SKM-1 treated with dmso at 0.1 percent for 144 hours (cell line): ENCODE results near the gene GSTA2.
"Not testable (repeated sequence)": the region's sequence is repeated elsewhere in the genome, so short reads cannot be mapped to it uniquely, and the experiment has no call there.

Source experiments
- DNase-seq: peaks from one replicate; lab custom pipeline; 2025; ENCODE audit not compliant: unreplicated experiment; lab: John Stamatoyannopoulos, UW

GSTA2 gene

GRCh38 chr6:52726193-52726542 is 37.1 kb downstream of the GSTA2 start:
- DNase-seq, result no peak

- DNase-seq, result no peak
These were observed 37.6 kb downstream of the GSTA2 start for GRCh38 chr6:52725535-52726192.

- no peak for DNase-seq
These were observed 38.1 kb downstream of the GSTA2 start for GRCh38 chr6:52725143-52725534.

GRCh38 chr6:52724406-52725121 is 38.7 kb downstream of the GSTA2 start:
- peak; percentile 68 for DNase-seq

GRCh38 chr6:52724042-52724405 is 39.3 kb downstream of the GSTA2 start:
- DNase-seq, result no peak

GRCh38 chr6:52720321-52720720 is 43.0 kb downstream of the GSTA2 start:
- DNase-seq, result no peak

- no peak for DNase-seq
These were observed 44.7 kb downstream of the GSTA2 start for GRCh38 chr6:52718550-52718949.

- DNase-seq, result not testable (repeated sequence)
These were observed 48.5 kb downstream of the GSTA2 start for GRCh38 chr6:52714761-52715160.

- no peak for DNase-seq
These were observed 51.1 kb downstream of the GSTA2 start for GRCh38 chr6:52712136-52712535.

GRCh38 chr6:52707963-52708680 is 55.2 kb downstream of the GSTA2 start:
- DNase-seq, result no peak

GRCh38 chr6:52706001-52706400 is 57.3 kb downstream of the GSTA2 start:
- no peak for DNase-seq

GRCh38 chr6:52704781-52705502 is 58.3 kb downstream of the GSTA2 start:
- DNase-seq, result not testable (repeated sequence)

GRCh38 chr6:52704060-52704459 is 59.2 kb downstream of the GSTA2 start:
- DNase-seq, result no peak
